GM08714 (cell line): ENCODE results near the gene NDUFB4.

ENCODE experiments used
- H3K4me3 ChIP-seq: fragments of 200-500 bp; sonication (Bioruptor generic); 2 replicates; pipeline ENCODE4 v1.5.1; 2014; ENCODE audit warnings: mild to moderate bottlenecking, low read length, inconsistent platforms
- ZNF274 ChIP-seq: IDR thresholded peaks from 2 replicates; pipeline ENCODE4 v1.6.1; 2012; ENCODE audit warnings: mild to moderate bottlenecking, low read depth, low read length

Gene NDUFB4

GRCh38 chr3:120596116-120596852 lies at the start of gene NDUFB4:
Gene NDUFB4 (plus strand): TSS chr3:120596336. CDS start chr3:120596360, 24 bp downstream.
- H3K4me3 ChIP-seq, result peak within 1 kb of the TSS; percentile 92
- no peak for TF ChIP-seq ZNF274

GRCh38 chr3:120550546-120550945 lies 45.6 kb upstream of the NDUFB4 start:
- no peak overlapping the region for H3K4me3 ChIP-seq
- no peak for TF ChIP-seq ZNF274

GRCh38 chr3:120552184-120553172 lies 43.7 kb upstream of the NDUFB4 start:
- TF ChIP-seq ZNF274, result no peak
- H3K4me3 ChIP-seq, result no peak overlapping the region

- no peak overlapping the region for H3K4me3 ChIP-seq
- no peak for TF ChIP-seq ZNF274
Observed at GRCh38 chr3:120554812-120555606, 41.1 kb upstream of the NDUFB4 start.

DNA sequence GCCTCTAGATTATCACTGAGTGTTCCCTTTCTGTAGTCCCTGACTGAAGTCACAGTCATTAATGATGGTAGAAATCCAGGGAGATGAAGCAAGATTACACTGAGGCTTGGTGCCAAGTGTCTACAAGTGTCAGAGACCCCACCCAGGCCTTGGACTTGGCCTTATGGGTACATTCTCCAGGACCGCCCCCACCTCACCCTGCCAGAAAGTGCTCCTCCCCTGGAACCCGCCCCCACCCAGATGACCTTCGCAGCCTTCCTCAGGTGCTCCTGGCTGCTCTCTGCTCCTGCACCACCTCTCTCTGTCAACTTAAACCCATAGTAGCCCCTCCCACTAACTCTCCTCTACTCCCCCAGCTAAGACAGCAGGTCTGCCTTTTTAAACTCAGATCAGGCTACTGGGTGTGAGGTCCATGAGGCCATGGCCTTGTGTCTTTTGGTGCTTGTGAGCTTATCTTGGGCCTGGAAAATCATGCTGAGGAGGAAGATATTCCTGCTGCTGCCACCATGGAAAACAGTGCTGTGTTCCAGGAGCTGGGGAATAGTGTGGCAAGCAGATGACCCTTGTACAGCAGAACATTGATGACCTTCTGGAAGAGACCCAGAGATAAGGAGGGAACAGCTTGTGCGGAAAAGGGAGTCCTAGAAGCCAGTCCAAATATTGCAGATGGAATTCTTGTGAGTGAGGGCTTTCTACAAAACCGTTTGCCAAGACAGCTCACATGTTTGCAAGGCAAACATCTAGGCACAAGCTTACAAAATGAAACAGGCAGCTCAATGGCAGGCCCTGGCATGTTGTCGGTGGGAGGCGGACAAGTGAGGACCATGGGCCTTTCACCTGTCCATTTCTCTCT lies 40.3 kb upstream of the NDUFB4 start:
- TF ChIP-seq ZNF274, result no peak

GRCh38 chr3:120557115-120557514 lies 39.0 kb upstream of the NDUFB4 start:
- H3K4me3 ChIP-seq, result no peak overlapping the region
- no peak for TF ChIP-seq ZNF274

More for the DNA sequence above, 40.3 kb upstream of the NDUFB4 start:
- H3K4me3 ChIP-seq, result no peak overlapping the region

DNA sequence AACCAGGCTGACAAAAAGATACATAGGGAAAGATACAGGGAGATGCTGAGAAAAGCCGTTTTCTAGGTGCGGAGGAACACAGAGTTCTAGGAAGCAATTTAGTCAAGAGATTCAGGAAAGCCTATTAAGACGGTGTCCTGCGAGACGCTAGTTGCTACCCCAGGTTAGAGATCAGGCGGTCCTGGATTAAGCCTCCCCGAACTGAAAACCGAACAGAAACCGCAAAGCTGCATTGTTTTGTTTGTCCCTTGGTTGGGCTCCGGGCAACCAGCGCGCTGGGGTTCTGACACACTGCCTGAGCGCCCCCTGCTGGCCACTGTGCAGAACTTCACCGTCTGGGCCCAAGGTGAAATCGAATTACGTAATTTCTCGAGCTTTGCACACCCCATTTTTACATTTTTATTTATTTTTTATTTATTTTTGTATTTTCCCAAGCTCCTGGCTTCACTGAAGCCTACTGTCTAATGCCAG lies 37.3 kb upstream of the NDUFB4 start:
- peak overlapping the region; percentile 58; the same call in 1 of the 2 replicates for H3K4me3 ChIP-seq
- no peak for TF ChIP-seq ZNF274

- peak overlapping the region; percentile 42; the same call in 1 of the 2 replicates for H3K4me3 ChIP-seq
- no peak for TF ChIP-seq ZNF274
Observed at GRCh38 chr3:120559242-120560061, 36.7 kb upstream of the NDUFB4 start.

- TF ChIP-seq ZNF274, result no peak
- H3K4me3 ChIP-seq, result no peak overlapping the region
Observed at GRCh38 chr3:120560304-120561250, 35.6 kb upstream of the NDUFB4 start.

GRCh38 chr3:120561251-120562045 lies 34.7 kb upstream of the NDUFB4 start:
- TF ChIP-seq ZNF274, result no peak
- no peak overlapping the region for H3K4me3 ChIP-seq
